Measurements from ENCODE around the gene KIF6. TPM values are rescaled to one million over a fixed set of nuclear protein-coding genes. Genes with fewer than 3 reads are reported as not detected.

KIF6 gene
- total RNA-seq, 1 donor from 2014 or later: 2.9 TPM

GRCh38 chr6:39577446-39578165 lies 147.6 kb downstream of the KIF6 start:
- Mint-ChIP-seq H3K36me3 (ENCODE audit: insufficient read depth) (no peaks in the 10 kb centered on the region), H3K27me3 (no peaks in the 10 kb centered on the region), H3K9me3 (ENCODE audit: low read depth) (peaks cover 2% of the 10 kb centered on the region), H3K4me1 (ENCODE audit: low read depth) (no peaks in the 10 kb centered on the region), H3K27ac (no peak overlapping the region), H3K4me3 (ENCODE audit: low read depth) (no peak overlapping the region)
- no peak for TF ChIP-seq CTCF (IDR thresholded peaks at IDR 0.05; ENCODE audit: unreplicated experiment)
- no peak for DNase-seq (ENCODE audit: low spot score, unreplicated experiment)

GRCh38 chr6:39576556-39577303 lies 148.5 kb downstream of the KIF6 start:
- Mint-ChIP-seq H3K36me3 (ENCODE audit: insufficient read depth) (no peaks in the 10 kb centered on the region), H3K27me3 (no peaks in the 10 kb centered on the region), H3K9me3 (ENCODE audit: low read depth) (peaks cover 2% of the 10 kb centered on the region), H3K4me1 (ENCODE audit: low read depth) (no peaks in the 10 kb centered on the region), H3K27ac (no peak overlapping the region), H3K4me3 (ENCODE audit: low read depth) (no peak overlapping the region)
- TF ChIP-seq CTCF (IDR thresholded peaks at IDR 0.05; ENCODE audit: unreplicated experiment): no peak
- no peak for DNase-seq (ENCODE audit: low spot score, unreplicated experiment)

GRCh38 chr6:39574991-39575390 lies 150.2 kb downstream of the KIF6 start:
- Mint-ChIP-seq H3K9me3 (ENCODE audit: low read depth) (peaks cover 9% of the 10 kb centered on the region), H3K36me3 (ENCODE audit: insufficient read depth) (no peaks in the 10 kb centered on the region), H3K4me1 (ENCODE audit: low read depth) (no peaks in the 10 kb centered on the region), H3K4me3 (ENCODE audit: low read depth) (no peak overlapping the region), H3K27ac (no peak overlapping the region), H3K27me3 (no peaks in the 10 kb centered on the region)
- no peak for TF ChIP-seq CTCF (IDR thresholded peaks at IDR 0.05; ENCODE audit: unreplicated experiment)
- no peak for DNase-seq (ENCODE audit: low spot score, unreplicated experiment)

- Mint-ChIP-seq H3K9me3 (ENCODE audit: low read depth) (peaks cover 9% of the 10 kb centered on the region), H3K36me3 (ENCODE audit: insufficient read depth) (no peaks in the 10 kb centered on the region), H3K27ac (no peak overlapping the region), H3K4me1 (ENCODE audit: low read depth) (no peaks in the 10 kb centered on the region), H3K4me3 (ENCODE audit: low read depth) (no peak overlapping the region), H3K27me3 (no peaks in the 10 kb centered on the region)
- TF ChIP-seq CTCF (IDR thresholded peaks at IDR 0.05; ENCODE audit: unreplicated experiment): no peak
- DNase-seq (ENCODE audit: low spot score, unreplicated experiment): no peak
Observed at GRCh38 chr6:39573541-39573940, 151.7 kb downstream of the KIF6 start.

- Mint-ChIP-seq H3K27me3 (no peaks in the 10 kb centered on the region), H3K9me3 (ENCODE audit: low read depth) (peaks cover 9% of the 10 kb centered on the region), H3K4me3 (ENCODE audit: low read depth) (no peak overlapping the region), H3K4me1 (ENCODE audit: low read depth) (no peaks in the 10 kb centered on the region), H3K36me3 (ENCODE audit: insufficient read depth) (no peaks in the 10 kb centered on the region), H3K27ac (no peak overlapping the region)
- no peak for DNase-seq (ENCODE audit: low spot score, unreplicated experiment)
- TF ChIP-seq CTCF (IDR thresholded peaks at IDR 0.05; ENCODE audit: unreplicated experiment): no peak
Observed at GRCh38 chr6:39572661-39573340, 152.4 kb downstream of the KIF6 start.

All from progenitor cell of endocrine pancreas (in vitro differentiated cells).